Kasumi-1 (cell line): Measurements from ENCODE around the gene ARMC9.
A peak's percentile ranks its signal among the peaks of the same experiment; 100 is the strongest.
"Not testable (repeated sequence)": the region's sequence is repeated elsewhere in the genome, so short reads cannot be mapped to it uniquely, and the experiment has no call there.

Source experiments
- DNase-seq, 2 experiments: peaks; one replicate each; lab custom pipeline; 2025; lab: John Stamatoyannopoulos, UW

Gene ARMC9

GRCh38 chr2:231399046-231399852, 200.8 kb downstream of the ARMC9 start:
- no peak for DNase-seq

GRCh38 chr2:231399853-231400680, 201.6 kb downstream of the ARMC9 start:
- DNase-seq, result no peak

DNA sequence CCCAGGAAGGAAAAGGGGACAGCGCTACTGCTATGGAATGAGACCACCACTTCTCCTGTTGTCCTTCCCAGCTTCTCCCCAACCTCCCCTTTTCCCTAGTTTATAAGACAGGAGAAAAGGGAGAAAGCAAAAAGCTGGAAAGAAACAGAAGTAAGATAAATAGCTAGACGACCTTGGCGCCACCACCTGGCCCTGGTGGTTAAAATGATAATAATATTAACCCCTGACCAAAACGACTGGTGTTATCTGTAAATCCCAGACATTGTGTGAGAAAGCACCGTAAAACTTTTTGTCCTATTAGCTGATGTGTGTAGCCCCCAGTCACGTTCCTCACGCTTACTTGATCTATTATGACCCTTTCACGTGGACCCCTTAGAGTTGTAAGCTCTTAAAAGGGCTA, 202.2 kb downstream of the ARMC9 start:
- not testable (repeated sequence) for DNase-seq

GRCh38 chr2:231401101-231401500, 202.7 kb downstream of the ARMC9 start:
- DNase-seq, result not testable (repeated sequence)

GRCh38 chr2:231403421-231404182, 205.2 kb downstream of the ARMC9 start:
- not testable (repeated sequence) for DNase-seq

DNA sequence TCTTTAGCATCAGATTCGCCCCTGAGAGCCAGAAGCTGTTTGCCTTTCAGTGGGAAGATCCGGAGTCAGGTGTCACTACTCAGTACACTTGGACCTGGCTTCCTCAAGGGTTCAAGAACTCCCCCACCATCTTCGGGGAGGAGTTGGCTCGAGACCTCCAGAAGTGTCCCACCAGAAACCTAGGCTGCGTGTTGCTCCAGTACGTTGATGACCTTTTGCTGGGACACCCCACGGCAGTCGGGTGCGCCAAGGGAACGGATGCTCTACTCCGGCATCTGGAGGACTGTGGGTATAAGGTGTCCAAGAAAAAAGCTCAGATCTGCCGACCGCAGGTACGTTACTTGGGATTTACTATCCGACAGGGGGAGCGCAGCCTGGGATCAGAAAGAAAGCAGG, 205.8 kb downstream of the ARMC9 start:
- DNase-seq, result not testable (repeated sequence)

- not testable (repeated sequence) for DNase-seq
Observed at GRCh38 chr2:231405601-231406367, 207.4 kb downstream of the ARMC9 start.

DNA sequence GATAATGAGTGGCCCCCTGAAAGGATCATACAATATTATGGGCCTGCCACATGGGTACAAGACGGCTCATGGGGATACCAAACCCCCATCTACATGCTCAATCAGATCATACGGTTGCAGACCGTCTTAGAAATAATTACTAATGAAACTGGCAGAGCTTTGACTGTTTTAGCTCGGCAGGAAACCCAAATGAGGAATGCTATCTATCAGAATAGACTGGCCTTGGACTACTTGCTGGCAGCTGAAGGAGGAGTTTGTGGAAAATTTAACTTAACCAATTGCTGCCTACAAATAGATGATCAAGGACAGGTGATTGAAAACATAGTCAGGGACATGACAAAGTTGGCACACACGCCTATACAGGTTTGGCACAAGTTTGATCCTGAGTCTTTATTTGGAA, 209.3 kb downstream of the ARMC9 start:
- DNase-seq, result not testable (repeated sequence)

GRCh38 chr2:231408304-231408703, 209.9 kb downstream of the ARMC9 start:
- DNase-seq, result not testable (repeated sequence)

DNA sequence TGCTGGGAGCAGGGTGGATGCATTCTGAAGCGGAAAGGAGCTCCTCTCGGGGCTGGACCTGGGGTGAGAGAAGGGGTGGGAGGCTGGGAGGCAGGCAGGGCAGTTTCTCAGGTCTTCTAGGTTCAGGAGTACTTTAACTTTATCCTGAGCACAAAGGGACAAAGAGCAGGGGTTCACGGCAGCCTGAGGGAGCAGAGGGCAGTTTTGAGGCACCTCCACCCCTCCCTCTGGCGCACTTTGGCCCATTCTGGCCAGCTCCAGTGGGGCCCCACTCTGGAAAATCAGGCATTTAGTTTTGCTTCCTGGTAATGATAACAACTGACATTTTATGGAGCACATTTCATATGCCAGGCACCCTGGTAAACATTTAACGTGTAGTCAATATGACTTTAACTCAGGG, 211.3 kb downstream of the ARMC9 start:
- no peak for DNase-seq

GRCh38 chr2:231410293-231411004, 212.0 kb downstream of the ARMC9 start:
- no peak for DNase-seq

- DNase-seq, result no peak
Observed at GRCh38 chr2:231411237-231411636, 212.8 kb downstream of the ARMC9 start.

DNA sequence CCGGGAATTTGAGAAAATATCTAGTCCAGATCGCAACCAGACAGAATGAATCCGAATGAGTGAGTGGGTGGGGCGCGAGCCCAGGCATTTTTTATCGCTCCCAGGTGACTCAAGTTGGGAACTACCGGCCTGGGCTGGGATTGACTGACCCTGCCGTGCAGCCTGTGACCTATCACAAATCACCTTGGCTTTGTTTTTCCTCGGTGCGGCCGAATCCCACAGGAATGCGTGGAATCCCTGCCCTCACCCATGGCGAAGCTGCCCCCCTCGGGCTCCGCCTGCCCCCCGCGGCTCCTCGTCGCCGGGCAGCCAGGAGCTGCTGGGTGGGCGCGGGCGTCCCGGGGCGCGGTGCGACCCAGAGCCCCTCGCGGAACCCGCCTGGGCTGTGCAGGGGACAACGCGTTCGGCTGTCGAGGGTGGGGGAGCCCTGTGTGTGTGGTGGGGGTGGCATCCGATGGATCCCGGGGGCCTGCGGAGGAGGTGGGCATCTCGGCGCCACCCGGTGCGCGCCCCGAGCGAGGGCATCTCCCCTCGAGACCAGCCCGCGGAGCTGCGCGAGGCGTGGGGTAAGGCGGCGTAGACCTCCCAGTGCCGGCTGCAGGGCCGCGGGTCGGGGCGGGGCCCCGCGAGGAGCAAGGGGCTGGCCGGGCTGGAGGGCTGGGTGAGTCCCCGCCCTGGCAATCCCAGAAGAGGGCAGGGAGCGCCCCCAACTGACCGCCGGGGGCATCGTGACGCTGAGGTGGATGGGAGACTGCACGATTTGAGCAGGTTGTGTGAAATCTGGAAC, 213.6 kb downstream of the ARMC9 start:
- peak; percentile 31 to 33 for DNase-seq

DNA sequence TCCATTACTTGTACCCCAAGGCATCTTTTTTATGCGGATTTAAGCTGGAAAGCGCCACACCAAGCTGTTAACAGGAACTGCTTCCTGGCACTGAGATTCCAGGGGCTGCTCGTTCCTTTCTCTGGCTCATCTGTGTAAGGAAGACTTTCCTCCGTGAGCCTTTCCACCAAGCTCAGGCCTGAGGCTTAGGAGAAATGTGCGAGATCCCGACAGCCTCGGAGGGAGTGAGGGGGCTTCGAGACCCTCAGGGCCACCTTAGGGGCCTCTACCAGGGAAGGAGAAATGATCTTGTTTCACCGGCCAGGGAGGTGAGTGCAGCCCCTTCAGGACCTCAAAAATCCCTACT, 214.2 kb downstream of the ARMC9 start:
- no peak for DNase-seq

- no peak for DNase-seq
Observed at GRCh38 chr2:231413456-231413855, 215.0 kb downstream of the ARMC9 start.

DNA sequence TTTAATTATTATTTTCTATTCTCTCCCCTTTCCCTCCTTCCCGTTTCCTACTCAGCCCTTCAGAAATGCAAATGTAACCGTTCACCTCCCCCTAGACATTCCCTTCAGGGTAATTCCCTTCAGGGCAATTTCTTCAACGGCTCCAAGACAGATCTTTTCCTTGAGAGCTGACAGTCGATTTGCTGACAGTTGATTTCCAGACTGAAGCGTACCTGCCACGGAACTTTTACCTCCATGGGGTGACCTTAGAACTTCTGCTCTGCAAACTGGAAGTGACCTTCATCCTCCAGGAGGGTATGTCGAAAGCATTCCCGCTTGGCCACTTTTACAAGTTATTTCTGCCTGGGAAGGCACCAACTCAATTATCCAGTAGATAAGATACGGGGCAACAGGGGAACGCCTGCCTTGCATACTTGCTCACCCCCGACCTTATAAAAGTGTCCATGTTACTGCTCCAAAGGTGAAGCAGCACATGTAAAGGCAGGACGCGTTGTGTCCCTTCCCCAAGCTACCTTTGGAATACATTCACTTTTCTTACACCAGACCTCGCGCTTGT, 215.6 kb downstream of the ARMC9 start:
- no peak for DNase-seq

DNA sequence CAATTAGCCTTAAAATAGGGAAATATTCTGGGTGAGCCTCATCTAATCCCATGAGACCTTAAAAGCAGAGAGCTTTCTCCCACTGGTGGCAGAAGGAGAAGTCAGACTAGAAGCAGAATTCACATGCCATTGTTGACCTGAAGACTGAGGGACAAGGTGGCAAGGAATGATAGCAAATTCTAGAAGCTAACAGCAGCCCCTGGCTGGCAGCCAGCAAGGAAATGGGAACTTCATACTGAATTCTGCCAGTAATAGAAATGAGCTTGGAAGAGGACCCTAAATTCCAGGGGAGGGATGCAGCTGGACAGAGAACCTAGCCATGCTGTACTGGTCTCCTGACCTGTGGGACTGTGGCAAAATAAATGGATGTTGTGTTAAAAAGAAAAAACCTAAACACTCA, 216.6 kb downstream of the ARMC9 start:
- no peak for DNase-seq

DNA sequence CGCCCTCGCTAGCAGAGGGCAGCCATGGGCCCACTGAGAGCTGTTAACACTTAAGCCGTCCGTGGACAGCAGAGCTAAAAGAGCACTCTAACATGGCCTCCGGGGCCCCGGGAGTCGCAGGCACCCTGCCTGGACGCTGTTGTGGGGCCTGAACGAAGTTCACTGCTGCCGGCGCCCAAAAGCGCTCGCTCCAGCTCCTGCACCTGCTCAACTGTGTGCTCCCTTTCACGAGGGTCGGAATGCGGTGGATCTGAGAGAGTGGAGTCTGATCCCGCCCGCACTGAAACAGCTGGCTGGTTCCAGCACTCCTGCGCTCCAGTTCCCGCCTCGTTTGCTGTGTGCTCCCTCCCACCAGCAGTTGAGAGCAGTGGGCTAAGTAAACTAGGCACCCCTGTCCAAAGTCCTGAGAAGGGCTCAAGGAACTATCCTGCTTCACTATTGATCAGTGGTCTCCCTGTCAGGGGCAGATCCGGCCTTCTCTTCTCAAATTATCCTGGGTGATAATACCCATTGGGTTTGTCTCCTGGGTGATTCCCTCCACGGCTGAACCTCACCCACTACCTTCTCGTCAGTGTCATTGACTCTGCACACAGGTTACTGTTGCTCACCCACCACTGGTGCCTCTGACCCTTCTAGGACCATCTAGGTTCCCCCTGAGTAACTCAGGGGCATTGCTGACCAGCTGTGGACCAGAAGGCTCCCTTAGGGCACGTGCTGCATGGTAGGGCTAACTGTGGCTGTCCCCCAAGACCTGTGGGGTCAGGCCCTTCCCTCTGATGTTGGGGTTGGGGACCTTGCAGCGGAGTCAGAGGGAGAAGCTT, 220.6 kb downstream of the ARMC9 start:
- DNase-seq, result no peak

DNA sequence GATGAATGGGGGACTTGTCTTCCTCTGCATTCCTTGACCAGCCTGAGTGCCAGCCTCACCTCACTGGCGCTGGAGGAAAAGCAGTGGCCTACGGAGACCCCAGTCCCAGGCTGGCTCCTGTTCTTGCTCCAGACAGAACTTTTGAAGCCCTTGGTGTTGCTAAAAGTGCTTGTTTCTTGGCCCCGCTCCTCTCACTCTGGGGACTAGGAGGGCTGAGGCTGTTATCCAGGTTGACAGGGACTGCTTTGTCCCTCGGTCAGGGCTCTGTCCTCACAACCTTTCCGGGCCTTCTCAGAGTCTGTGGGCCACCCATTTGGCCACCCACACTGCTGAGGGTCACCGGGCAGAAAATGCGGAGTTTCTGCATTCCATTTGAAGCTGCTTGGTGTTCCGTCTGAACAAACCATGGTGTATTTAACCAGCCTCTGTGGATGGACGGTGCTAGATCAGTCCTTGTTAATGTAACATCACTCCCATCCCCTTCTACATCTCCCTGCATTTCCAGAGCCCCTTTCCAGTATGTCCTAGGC, 222.7 kb downstream of the ARMC9 start:
- DNase-seq, result no peak
